SK-N-SH (cell line): ENCODE results near the gene CNTN4. TPM values are rescaled to one million over a fixed set of nuclear protein-coding genes. Genes with fewer than 3 reads are reported as not detected.

ENCODE experiments used
- CTCF ChIA-PET: fragments of 300-600, 350-600 bp; formaldehyde crosslinking; extraction: SDS; loops from one replicate; lab custom pipeline; 2021; lab: Yijun Ruan, JAX
- POLR2A ChIA-PET: fragments of 350-600 bp; sonication (Branson Sonifier 250); formaldehyde crosslinking; extraction: SDS; loops from one replicate; lab custom pipeline; 2020; ENCODE audit warnings: antibody characterized with exemption, inconsistent platforms; lab: Yijun Ruan, JAX
- DNase-seq: peaks from one replicate; pipeline ENCODE4 v3.0.0; 2012
- H2AFZ ChIP-seq: fragments of 200-600 bp; sonication (generic); 2 replicates; pipeline ENCODE4 v1.8.1; 2016; ENCODE audit warnings: antibody characterized with exemption, mild to moderate bottlenecking, low read depth
- H3F3A ChIP-seq: fragments of 200-600 bp; sonication (generic); replicated peaks from 2 replicates; pipeline ENCODE3; 2016; ENCODE audit warnings: antibody characterized with exemption, mild to moderate bottlenecking; ENCODE audit not compliant: insufficient read depth
- H3K27ac ChIP-seq, 2 experiments: fragments of 200-500 bp in 1 of 2; fragments of 200-600 bp in 1 of 2; sonication (Bioruptor generic) in 1 of 2; sonication (generic), shearing (Covaris generic) in 1 of 2; 2 replicates each; pipeline versions ENCODE4 v1.5.1 to v1.6.1; 2014 to 2016; ENCODE audit warnings: low read depth in 2 of 2, inconsistent platforms in 1 of 2, low read length in 1 of 2, mild to moderate bottlenecking in 1 of 2, mixed read lengths in 1 of 2
- H3K27me3 ChIP-seq: fragments of 200-600 bp; sonication (generic), shearing (Covaris generic); 2 replicates; pipeline ENCODE4 v1.6.1; 2016; ENCODE audit warnings: mixed run types; ENCODE audit not compliant: insufficient read depth
- H3K36me3 ChIP-seq, 2 experiments: fragments of 200-500 bp in 1 of 2; fragments of 200-600 bp in 1 of 2; sonication (Bioruptor generic) in 1 of 2; sonication (generic) in 1 of 2; replicated peaks in 1 of 2; 2 replicates each; pipeline versions ENCODE3 to v1.5.1; 2014 to 2016; ENCODE audit warnings: low read length in 1 of 2, mild to moderate bottlenecking in 1 of 2; ENCODE audit not compliant: insufficient read depth in 2 of 2, control insufficient read depth in 1 of 2
- H3K4me1 ChIP-seq, 2 experiments: fragments of 200-500 bp in 1 of 2; fragments of 200-600 bp in 1 of 2; sonication (Bioruptor generic) in 1 of 2; sonication (generic), shearing (Covaris generic) in 1 of 2; 2 replicates each; pipeline versions ENCODE4 v1.5.1 to v1.6.1; 2014 to 2016; ENCODE audit warnings: low read depth in 1 of 2, low read length in 1 of 2, mixed run types in 1 of 2; ENCODE audit not compliant: insufficient read depth in 2 of 2, control insufficient read depth in 1 of 2
- H3K4me2 ChIP-seq: fragments of 200-600 bp; sonication (generic), shearing (Covaris generic); 2 replicates; pipeline ENCODE4 v1.6.1; 2017; ENCODE audit warnings: mixed run types
- H3K4me3 ChIP-seq, 2 experiments: fragments of 200-500 bp in 1 of 2; fragments of 200-600 bp in 1 of 2; sonication (Bioruptor generic) in 1 of 2; sonication (generic), shearing (Covaris generic) in 1 of 2; 2 replicates each; pipeline versions ENCODE4 v1.5.1 to v1.8.1; 2014 to 2016; ENCODE audit warnings: low read depth in 2 of 2, inconsistent platforms in 1 of 2, low read length in 1 of 2, mild to moderate bottlenecking in 1 of 2, mixed read lengths in 1 of 2, moderate library complexity in 1 of 2
- H3K79me2 ChIP-seq: fragments of 200-600 bp; sonication (generic); 2 replicates; pipeline ENCODE4 v1.8.1; 2017; ENCODE audit warnings: mild to moderate bottlenecking; ENCODE audit not compliant: insufficient read depth
- H3K9ac ChIP-seq: fragments of 200-600 bp; sonication (generic); 2 replicates; pipeline ENCODE4 v1.6.1; 2017; ENCODE audit warnings: mixed run types
- H3K9me2 ChIP-seq: fragments of 200-600 bp; sonication (generic); 2 replicates; pipeline ENCODE4 v1.6.1; 2017; ENCODE audit warnings: mixed run types
- H3K9me3 ChIP-seq: fragments of 200-600 bp; sonication (generic); 2 replicates; pipeline ENCODE4 v1.6.1; 2017; ENCODE audit warnings: mixed run types, mild to moderate bottlenecking, moderate library complexity
- H4K20me1 ChIP-seq: fragments of 200-600 bp; sonication (generic); 2 replicates; pipeline ENCODE4 v1.6.1; 2017; ENCODE audit warnings: mild to moderate bottlenecking, mixed run types; ENCODE audit not compliant: insufficient read depth
- ELF1 ChIP-seq: IDR thresholded peaks from 2 replicates; pipeline ENCODE4 v1.4.0; 2012
- EP300 ChIP-seq, 2 experiments: IDR thresholded peaks; 2 replicates each; pipeline versions ENCODE4 v1.4.0 to v1.6.1; 2012; ENCODE audit warnings: borderline replicate concordance in 1 of 2, low read depth in 1 of 2, low read length in 1 of 2
- EZH2phosphoT487 ChIP-seq: fragments of 200-600 bp; sonication (generic); IDR thresholded peaks from 2 replicates; pipeline ENCODE4 v1.6.1; 2017; ENCODE audit warnings: low read depth, mixed run types, mild to moderate bottlenecking, antibody characterized with exemption, moderate library complexity, borderline replicate concordance
- FOXJ3 ChIP-seq: sonication (generic); formaldehyde crosslinking; IDR thresholded peaks from 2 replicates; pipeline ENCODE4 v1.5.1; 2020; ENCODE audit warnings: mild to moderate bottlenecking, missing genetic modification reagents
- FOXM1 ChIP-seq: IDR thresholded peaks from 2 replicates; pipeline ENCODE4 v1.4.0; 2012; ENCODE audit warnings: low read depth, mild to moderate bottlenecking
- GABPA ChIP-seq: IDR thresholded peaks from 2 replicates; pipeline ENCODE4 v1.4.0; 2012; ENCODE audit warnings: low read depth, mild to moderate bottlenecking
- MEF2A ChIP-seq: IDR thresholded peaks from 2 replicates; pipeline ENCODE4 v1.4.0; 2012; ENCODE audit warnings: low read depth, borderline replicate concordance
- NFIC ChIP-seq: IDR thresholded peaks from 2 replicates; pipeline ENCODE4 v1.4.0; 2012; ENCODE audit warnings: borderline replicate concordance
- NRF1 ChIP-seq: IDR thresholded peaks from 2 replicates; pipeline ENCODE4 v1.6.1; 2012; ENCODE audit warnings: low read depth, mild to moderate bottlenecking, low read length
- RAD21 ChIP-seq: IDR thresholded peaks from 2 replicates; pipeline ENCODE4 v1.6.1; 2012; ENCODE audit warnings: mild to moderate bottlenecking, low read length
- TEAD4 ChIP-seq: IDR thresholded peaks from 2 replicates; pipeline ENCODE4 v1.4.0; 2012; ENCODE audit warnings: mild to moderate bottlenecking, borderline replicate concordance; ENCODE audit not compliant: insufficient read depth
- YY1 ChIP-seq: IDR thresholded peaks from 2 replicates; pipeline ENCODE4 v1.4.0; 2012; ENCODE audit warnings: low read depth, mild to moderate bottlenecking
- WGBS: methylation state at CpG from one replicate; pipeline ENCODE4 v1.1.6; 2017; ENCODE audit warnings: low lambda C conversion rate; 5-methylcytosine and 5-hydroxymethylcytosine counted together
- polyA plus RNA-seq, 3 experiments: library from polyadenylated mRNA; depleted of rRNA; stranded (reverse); fragments of >200 nt; gene quantifications; 2 replicates each; pipeline ENCODE4 v1.2.3, GENCODE V29; 2012
- TF ChIP-seq, protein P1 (sequence below): fragments of 150-350 bp; IDR thresholded peaks from 2 replicates; pipeline ENCODE4 v1.6.1; 2017; ENCODE audit warnings: antibody characterized with exemption, low read length, low read depth, borderline replicate concordance
- TF ChIP-seq, protein P2 (sequence below): IDR thresholded peaks from 2 replicates; pipeline ENCODE4 v1.4.0; 2012; ENCODE audit warnings: low read depth, borderline replicate concordance
- TF ChIP-seq, protein P3 (sequence below): IDR thresholded peaks from 2 replicates; pipeline ENCODE4 v1.4.0; 2012; ENCODE audit warnings: low read depth
- TF ChIP-seq, protein P4 (sequence below): IDR thresholded peaks from 2 replicates; pipeline ENCODE4 v1.4.0; 2012; ENCODE audit warnings: low read depth, borderline replicate concordance
- TF ChIP-seq, protein P5 (sequence below): IDR thresholded peaks from 2 replicates; pipeline ENCODE4 v1.6.1; 2012; ENCODE audit warnings: mild to moderate bottlenecking, low read depth, low read length, moderate library complexity

The CNTN4 gene
- polyA plus RNA-seq, 1 of the 3 experiments (the other 2 are of a cell fraction) = 0.12 TPM

DNA sequence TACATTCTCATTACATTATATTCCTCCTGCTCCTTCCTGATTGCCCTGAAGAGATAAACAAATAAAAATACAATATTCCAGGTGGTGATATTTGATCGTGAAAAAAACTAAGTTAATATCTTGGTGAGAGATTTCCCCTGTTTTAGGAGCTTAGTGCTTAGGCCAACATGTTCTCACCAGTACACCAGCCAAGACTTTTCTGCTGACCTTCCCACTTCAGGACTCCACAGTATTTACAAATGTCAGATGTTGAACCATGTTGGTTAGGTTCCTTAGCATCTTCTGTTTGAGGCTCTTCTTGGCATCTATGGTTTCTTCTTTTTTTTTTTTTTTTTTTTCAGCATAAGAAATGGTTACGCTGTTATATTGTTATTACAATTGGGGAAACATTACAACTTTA, 764.5 kb downstream of the CNTN4 start (continued):
- TF ChIP-seq, protein P1, sequence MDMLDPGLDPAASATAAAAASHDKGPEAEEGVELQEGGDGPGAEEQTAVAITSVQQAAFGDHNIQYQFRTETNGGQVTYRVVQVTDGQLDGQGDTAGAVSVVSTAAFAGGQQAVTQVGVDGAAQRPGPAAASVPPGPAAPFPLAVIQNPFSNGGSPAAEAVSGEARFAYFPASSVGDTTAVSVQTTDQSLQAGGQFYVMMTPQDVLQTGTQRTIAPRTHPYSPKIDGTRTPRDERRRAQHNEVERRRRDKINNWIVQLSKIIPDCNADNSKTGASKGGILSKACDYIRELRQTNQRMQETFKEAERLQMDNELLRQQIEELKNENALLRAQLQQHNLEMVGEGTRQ = no peak
- TF ChIP-seq MEF2A (no peak), FOXJ3 (CRISPR knock-in tag) (no peak)

DNA sequence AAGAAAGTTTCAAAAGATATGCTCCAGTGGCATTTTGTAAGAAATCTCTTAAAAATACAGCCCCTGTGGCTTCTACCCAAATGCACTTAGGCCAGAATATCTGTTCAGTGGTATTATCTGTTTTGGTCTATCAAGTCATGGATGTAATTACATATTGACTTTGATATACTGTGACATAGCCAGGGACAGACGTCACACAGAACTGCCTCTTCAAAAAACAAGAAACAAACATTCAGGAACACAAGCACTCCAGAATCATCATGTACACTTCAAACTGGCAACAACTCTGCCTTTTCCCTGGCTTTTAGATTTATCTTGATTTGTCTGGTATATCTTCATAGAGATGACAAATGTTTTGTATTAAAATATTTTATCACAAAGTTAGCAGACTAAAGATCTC, 771.2 kb downstream of the CNTN4 start:
- Histone ChIP-seq H4K20me1 (no peaks in the 10 kb centered on the region), H3K4me2 (no peak overlapping the region), H3K27ac (peak overlapping the region in 1 of 2 experiments; percentile 29; a peak in 2 of 4 replicates), H3F3A (no peaks in the 10 kb centered on the region), H3K4me3 (no peak overlapping the region), H3K9ac (no peak overlapping the region), H3K4me1 (peaks cover 0 to 9% of the 10 kb centered on the region in 2 experiments; a peak in 2 of 4 replicates), H3K27me3 (no peaks in the 10 kb centered on the region), H3K9me3 (no peaks in the 10 kb centered on the region), H3K79me2 (no peaks in the 10 kb centered on the region)
- DNase-seq = peak; percentile 32
- POLR2A ChIA-PET = no interaction called here
- 0% methylated on average over 1 of the region's 1 CpG for WGBS
- CTCF ChIA-PET = interaction anchor here (0.9 to 1.2 kb wide), 2 partner anchors 32 to 52 kb away, joined by 3 read pairs; no protein-coding TSS in a partner anchor
- TF ChIP-seq, protein P2, sequence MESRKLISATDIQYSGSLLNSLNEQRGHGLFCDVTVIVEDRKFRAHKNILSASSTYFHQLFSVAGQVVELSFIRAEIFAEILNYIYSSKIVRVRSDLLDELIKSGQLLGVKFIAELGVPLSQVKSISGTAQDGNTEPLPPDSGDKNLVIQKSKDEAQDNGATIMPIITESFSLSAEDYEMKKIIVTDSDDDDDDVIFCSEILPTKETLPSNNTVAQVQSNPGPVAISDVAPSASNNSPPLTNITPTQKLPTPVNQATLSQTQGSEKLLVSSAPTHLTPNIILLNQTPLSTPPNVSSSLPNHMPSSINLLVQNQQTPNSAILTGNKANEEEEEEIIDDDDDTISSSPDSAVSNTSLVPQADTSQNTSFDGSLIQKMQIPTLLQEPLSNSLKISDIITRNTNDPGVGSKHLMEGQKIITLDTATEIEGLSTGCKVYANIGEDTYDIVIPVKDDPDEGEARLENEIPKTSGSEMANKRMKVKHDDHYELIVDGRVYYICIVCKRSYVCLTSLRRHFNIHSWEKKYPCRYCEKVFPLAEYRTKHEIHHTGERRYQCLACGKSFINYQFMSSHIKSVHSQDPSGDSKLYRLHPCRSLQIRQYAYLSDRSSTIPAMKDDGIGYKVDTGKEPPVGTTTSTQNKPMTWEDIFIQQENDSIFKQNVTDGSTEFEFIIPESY = no peak
- peak in 1 of 2 experiments; percentile 26; a peak in 2 of 4 replicates for TF ChIP-seq EP300 (IDR thresholded peaks at IDR 0.05; ENCODE audit: borderline replicate concordance in 1 of 2, low read depth in 1 of 2, low read length in 1 of 2)
- TF ChIP-seq, all 33 proteins: peak for 1
- Histone ChIP-seq H3K9me2 (no peaks in the 10 kb centered on the region), H2AFZ (no peak overlapping the region), H3K36me3 (no peaks in the 10 kb centered on the region)

DNA sequence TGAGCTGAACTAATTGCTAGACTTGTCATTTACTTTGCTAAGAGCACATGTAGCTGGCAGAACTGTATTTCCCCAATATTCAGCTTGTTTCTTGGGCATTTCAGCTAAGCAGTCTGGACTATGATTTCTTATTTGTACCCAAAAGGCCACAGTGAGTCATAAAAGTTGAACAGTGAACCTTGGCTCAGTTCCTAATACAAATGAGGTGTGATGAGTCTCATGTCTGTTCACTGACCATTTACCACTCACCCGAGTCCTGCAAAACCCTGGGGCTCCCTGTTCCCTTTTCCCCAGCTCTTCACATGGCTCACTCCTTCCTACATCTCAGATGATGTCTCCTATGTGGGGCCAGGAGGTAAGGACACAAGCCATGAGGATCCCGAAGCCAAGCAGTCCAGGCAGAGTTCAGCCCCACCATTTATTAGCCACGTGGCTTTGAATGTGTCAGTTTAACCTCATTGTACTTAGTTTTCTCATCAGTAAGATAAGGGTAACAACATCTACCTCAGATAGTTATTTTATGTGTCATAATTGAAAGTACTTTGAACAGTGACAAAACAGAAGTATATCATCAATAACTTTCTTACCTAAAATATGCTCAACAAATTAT, 772.2 kb downstream of the CNTN4 start:
- CTCF ChIA-PET = no interaction called here
- no peak for DNase-seq
- Histone ChIP-seq H3K4me1 (peaks cover 0 to 9% of the 10 kb centered on the region in 2 experiments; a peak in 2 of 4 replicates), H3K27ac (peak overlapping the region in 1 of 2 experiments; percentile 29; a peak in 2 of 4 replicates), H3K79me2 (no peaks in the 10 kb centered on the region), H3K36me3 (no peaks in the 10 kb centered on the region), H3K9me3 (no peaks in the 10 kb centered on the region), H3F3A (no peaks in the 10 kb centered on the region), H3K9me2 (no peaks in the 10 kb centered on the region), H3K4me3 (no peak overlapping the region), H4K20me1 (no peaks in the 10 kb centered on the region), H3K9ac (no peak overlapping the region), H3K27me3 (no peaks in the 10 kb centered on the region), H2AFZ (no peak overlapping the region), H3K4me2 (no peak overlapping the region)
- POLR2A ChIA-PET = no interaction called here
- 13% methylated on average over 3 of the region's 3 CpGs for WGBS
- TF ChIP-seq, protein P3, sequence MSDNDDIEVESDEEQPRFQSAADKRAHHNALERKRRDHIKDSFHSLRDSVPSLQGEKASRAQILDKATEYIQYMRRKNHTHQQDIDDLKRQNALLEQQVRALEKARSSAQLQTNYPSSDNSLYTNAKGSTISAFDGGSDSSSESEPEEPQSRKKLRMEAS = no peak
- TF ChIP-seq YY1 (no peak), EZH2phosphoT487 (no peak), RAD21 (no peak), NRF1 (no peak), NFIC (no peak), ELF1 (no peak), TEAD4 (no peak), FOXM1 (no peak), GABPA (no peak)
- TF ChIP-seq, protein P4, sequence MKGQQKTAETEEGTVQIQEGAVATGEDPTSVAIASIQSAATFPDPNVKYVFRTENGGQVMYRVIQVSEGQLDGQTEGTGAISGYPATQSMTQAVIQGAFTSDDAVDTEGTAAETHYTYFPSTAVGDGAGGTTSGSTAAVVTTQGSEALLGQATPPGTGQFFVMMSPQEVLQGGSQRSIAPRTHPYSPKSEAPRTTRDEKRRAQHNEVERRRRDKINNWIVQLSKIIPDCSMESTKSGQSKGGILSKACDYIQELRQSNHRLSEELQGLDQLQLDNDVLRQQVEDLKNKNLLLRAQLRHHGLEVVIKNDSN = no peak
- TF ChIP-seq, protein P5, sequence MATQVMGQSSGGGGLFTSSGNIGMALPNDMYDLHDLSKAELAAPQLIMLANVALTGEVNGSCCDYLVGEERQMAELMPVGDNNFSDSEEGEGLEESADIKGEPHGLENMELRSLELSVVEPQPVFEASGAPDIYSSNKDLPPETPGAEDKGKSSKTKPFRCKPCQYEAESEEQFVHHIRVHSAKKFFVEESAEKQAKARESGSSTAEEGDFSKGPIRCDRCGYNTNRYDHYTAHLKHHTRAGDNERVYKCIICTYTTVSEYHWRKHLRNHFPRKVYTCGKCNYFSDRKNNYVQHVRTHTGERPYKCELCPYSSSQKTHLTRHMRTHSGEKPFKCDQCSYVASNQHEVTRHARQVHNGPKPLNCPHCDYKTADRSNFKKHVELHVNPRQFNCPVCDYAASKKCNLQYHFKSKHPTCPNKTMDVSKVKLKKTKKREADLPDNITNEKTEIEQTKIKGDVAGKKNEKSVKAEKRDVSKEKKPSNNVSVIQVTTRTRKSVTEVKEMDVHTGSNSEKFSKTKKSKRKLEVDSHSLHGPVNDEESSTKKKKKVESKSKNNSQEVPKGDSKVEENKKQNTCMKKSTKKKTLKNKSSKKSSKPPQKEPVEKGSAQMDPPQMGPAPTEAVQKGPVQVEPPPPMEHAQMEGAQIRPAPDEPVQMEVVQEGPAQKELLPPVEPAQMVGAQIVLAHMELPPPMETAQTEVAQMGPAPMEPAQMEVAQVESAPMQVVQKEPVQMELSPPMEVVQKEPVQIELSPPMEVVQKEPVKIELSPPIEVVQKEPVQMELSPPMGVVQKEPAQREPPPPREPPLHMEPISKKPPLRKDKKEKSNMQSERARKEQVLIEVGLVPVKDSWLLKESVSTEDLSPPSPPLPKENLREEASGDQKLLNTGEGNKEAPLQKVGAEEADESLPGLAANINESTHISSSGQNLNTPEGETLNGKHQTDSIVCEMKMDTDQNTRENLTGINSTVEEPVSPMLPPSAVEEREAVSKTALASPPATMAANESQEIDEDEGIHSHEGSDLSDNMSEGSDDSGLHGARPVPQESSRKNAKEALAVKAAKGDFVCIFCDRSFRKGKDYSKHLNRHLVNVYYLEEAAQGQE = no peak
